ENCODE data around the gene SLC30A7.
"Not testable (repeated sequence)": the region's sequence is repeated elsewhere in the genome, so short reads cannot be mapped to it uniquely, and the experiment has no call there.

The SLC30A7 gene

DNA sequence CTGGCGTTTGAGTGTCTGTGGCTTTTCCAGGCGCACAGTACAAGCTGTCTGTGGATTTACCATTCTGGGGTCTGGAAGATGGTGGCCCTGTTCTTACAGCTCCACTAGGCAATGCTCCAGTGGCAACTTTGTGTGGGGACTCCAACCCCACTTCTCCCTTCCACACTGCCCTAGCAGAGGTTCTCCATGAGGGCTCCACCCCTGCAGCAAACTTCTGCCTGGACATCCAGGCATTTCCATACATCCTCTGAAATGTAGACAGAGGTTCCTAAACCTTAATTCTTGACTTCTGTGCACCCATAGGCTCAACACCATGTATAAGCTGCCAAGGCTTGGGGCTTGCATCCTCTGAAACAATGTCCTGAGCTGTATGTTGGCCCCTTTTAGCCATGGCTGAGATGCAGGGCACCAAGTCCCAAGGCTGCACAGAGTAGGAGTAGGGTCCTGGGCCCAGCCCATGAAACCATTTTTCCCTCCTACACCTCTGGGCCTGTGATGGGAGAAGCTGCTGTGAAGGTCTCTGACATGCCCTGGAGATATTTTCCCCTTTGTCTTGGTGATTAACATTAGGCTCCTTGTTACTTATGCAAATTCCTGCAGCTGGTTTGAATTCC is 5.9 kb upstream of the SLC30A7 start:
- not testable (repeated sequence) for DNase-seq (ENCODE audit: low read depth)

DNA sequence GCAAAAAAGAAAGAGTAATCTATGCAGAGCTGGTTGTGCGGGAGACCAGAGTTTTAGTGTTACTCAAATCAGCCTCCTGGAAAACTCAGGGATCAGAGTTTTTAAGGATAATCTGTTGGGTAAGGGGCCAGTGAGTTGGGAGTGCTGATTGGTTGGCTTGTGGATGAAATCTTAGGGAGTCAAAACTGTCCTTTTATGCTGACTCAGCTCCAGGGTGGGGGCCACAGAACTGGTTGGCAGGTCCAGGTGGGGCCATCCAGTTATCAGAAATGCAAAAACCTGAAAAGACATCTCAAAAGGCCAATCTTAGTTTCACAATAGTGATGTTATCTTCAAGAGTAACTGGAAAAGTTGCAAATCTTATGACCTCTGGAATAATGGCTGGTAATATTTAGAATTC is 4.5 kb upstream of the SLC30A7 start:
- no peak for DNase-seq (ENCODE audit: low read depth)

DNA sequence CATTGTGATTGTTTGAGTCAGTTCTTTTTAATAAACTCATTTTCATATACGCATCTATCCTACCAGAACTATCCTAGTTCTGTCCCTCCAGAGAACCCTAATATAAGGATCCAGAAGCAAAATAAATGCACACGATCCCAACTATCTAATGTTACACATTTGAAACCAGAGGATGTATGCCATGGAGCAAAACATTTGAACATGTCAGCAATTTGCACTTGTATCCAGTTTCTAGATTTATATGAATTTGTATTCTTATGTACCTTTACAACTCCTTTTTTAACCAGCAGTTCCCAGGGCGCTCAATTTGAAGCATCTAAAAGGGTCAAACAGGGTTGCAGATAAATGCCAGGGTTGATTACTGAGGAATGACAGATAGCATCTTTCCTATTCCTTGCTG is 3.3 kb upstream of the SLC30A7 start:
- DNase-seq (ENCODE audit: low read depth): no peak

DNA sequence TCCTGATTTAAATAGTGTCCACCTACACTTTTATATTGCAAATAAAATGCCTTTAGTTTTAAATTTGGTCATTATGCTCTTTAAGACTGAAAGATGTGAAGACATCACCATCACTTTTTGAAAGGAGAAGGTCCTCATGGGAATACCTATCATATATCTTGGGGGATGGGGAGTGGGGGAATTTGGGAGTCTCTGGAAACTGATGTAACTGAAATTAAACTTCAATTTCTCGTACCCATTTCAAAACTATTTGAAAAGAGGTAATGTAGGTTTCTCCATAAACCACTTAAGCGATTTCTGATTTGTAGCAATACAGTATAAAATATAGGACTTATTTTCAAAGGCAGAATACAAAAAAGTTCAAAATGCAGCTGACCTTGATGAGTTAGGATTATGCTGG is 2.2 kb upstream of the SLC30A7 start:
- no peak for DNase-seq (ENCODE audit: low read depth)

DNA sequence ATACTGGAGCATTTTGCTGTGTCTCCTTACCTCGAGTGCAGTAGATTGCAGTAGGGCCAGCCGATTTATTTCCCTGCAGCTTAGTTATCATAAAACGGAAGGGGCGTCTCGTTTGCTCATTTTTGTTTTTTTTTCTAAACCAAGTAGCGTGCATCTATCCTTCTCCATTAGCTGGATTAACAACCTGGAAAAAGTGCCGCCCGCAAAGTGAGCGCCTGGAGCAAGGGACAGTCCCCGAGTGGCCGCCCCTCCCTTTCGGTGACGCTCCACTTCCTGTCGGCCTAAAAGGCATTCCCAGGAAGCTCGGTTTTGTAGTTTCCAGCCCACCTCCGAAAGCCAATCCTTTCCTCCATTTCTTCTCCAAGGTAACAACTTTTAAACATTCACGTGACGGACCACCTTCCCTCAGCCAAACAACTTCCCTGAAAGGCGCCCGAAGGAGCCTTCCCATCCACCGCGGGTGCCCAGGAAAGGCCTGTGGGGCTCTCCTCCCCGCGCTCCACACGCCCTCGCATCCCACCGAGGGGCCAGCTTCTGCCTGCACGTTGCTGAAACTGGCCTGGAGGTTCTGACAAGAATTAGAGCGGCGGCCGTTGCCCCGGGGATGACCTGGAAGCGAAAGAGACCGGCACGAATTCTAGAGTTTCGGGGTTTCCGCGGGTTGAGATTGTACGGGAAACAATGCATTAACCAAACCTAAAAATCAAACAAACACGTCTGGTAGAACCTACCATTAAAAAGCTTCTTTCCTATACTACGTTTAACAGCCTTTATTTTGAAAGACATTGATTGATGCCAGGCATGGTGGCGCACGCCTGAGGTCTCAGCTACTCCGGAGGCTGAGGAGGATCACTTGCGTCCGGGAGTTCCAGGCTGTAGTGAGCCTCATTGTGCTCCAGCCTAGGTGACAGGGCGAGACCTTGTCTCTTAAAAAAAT is 1.0 kb upstream of the SLC30A7 start, which contains the start of gene EXTL2:
EXTL2 (minus strand) TSS at position 240 of the 937 bp plus-strand sequence. CDS start 6,085 bp downstream, outside the sequence.
- DNase-seq (ENCODE audit: low read depth): peak; percentile 39

DNA sequence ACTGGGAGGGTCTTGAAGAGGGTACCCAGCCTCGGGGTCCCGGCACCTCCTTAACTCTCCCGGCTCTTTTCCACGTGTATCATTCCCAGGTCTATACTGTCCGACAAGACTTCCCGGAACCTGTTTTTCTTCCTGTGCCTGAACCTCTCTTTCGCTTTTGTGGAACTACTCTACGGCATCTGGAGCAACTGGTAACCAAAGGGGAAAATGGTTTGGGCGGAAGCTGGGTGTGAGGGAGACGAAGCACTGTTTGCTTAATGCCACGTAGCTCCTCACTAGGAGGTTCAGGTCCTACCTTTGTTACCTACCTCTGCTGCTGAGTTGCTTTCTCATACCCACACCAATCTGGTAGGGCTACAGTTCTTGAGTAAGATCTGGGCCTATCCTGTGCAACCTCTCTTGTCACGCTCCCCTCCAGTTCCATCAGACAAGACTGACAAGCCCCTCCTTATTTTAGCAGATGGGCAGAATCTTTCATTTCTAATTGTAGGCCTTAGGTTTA is 642 bp downstream of the SLC30A7 start:
- no peak for DNase-seq (ENCODE audit: low read depth)

DNA sequence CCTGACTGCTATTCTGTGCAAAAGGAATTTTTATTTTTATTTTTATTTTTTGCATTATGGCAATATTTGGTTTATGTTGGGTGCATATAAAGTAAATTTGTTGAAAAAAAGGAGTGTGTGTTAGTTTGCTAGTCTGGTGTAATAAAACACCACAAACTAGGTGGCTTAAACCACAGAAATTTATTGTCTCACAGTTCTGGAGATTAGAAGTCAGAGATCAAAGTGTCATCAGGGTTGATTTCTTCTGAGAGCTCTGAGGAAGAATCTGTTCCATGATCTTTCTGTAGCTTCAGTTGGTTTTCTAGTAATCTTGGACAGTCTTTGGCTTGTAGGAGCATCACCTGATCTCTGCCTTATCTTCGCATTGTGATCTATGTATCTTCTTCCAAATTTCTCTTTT is 6.5 kb downstream of the SLC30A7 start:
- DNase-seq (ENCODE audit: low read depth): no peak

DNA sequence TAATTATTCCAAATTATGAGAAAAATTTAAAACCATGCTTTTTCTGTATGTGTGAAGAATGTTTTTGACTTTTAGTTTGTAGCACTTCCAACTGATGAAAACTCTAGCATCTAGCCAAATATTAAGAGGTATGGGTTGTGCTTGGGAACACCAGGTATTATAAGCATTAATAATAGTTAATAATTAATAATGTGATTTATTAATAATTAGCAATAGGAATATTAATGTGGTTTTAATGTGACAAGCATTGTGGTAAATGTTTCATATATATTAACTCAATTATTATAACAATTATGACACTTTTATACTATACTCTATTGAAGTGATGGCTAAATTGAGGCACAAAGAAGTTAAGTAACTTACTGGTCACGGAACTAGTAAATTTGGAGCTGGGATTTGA is 7.9 kb downstream of the SLC30A7 start:
- DNase-seq (ENCODE audit: low read depth): no peak

DNA sequence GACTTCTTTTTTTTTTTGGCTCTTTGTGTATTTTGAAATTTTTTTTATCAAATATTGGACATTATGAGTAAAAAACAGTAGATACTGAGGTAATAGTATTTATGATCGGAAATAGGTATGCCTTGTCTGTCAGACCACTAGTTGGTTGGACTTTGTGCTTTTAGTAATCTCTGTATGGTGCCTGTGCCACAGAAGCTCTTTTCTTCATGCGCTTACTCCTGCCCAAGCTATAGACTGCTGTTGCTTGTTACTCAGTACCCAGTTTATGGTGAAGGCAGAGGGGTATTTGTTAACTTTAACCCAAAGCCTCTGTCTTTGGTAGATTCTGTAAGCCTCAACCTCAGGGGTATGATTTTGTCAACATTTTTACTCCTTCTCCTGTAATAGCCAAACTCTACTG is 8.6 kb downstream of the SLC30A7 start:
- DNase-seq (ENCODE audit: low read depth): no peak

DNA sequence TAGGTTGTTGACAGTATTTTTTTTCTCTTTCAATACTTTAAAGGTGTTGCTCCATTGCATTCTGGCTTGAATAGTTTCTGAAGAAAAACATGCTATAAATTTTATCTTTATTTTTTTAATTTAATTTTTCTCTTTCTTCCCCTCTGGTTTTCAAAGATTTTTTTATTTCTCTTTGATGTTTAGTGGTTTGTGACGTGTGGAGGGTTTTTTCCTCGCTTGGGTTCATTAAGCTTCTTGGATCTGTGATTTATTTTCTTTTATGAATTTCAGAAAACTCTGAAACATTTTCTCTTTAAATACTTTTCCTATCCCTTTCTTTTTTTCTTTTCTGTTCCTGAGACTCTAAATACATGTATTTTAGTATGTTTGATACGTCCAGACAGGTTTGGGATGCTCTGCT is 9.3 kb downstream of the SLC30A7 start:
- DNase-seq (ENCODE audit: low read depth): no peak

DNA sequence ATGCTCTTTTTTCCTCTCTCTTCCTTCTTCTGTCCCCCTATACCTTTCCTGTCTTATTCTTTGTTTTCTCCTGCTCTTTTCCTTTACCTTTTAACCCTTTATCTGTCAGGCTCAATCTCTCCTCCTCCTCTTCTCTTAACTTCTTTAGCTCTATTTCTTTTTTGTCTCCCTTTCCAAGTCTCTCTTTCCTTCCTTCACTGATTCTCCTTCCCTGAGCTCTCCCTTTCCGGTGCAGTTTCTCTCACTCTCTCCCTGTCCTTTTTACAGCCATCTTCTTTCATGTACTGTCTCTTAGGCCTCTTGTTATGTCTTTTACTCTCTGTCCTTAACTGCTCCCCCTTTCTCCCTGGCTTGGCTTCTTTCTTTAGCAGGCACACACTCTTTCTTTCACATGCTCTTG is 12.0 kb downstream of the SLC30A7 start:
- no peak for DNase-seq (ENCODE audit: low read depth)

DNA sequence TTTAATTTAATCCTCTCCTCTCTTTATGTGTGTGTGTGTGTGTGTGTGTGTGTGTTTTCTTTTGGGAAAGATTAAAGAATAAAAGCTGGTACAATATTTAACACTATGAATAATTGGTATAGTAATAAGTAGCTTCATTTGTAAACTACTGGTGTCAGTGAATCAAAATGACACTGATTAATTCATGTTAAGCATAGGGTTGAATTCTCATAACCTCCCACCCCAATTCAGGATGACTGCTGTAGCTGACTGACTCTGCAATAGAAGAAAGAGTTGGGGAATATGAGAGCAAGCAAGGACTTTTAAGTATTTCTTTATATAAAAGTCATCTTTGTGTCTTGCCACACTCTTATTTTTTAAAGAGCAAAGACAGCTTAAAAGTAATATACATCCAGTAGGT is 13.1 kb downstream of the SLC30A7 start:
- no peak for DNase-seq (ENCODE audit: low read depth)

DNA sequence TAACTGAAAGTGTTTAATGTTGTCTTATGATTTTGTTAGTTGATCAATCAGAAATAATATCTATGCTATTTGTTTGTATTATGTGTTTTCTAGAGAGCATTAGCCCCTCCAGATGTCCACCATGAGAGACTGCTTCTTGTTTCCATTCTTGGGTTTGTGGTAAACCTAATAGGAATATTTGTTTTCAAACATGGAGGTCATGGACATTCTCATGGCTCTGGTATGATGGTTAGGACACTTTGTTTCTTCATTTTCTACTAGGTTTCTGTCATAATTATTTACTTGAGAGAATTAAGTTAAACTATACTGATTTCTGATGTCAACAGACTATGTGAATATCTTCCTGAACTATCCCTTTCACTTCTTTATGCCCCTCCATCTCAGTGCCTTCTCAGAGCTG is 16.1 kb downstream of the SLC30A7 start:
- DNase-seq (ENCODE audit: low read depth): no peak

DNA sequence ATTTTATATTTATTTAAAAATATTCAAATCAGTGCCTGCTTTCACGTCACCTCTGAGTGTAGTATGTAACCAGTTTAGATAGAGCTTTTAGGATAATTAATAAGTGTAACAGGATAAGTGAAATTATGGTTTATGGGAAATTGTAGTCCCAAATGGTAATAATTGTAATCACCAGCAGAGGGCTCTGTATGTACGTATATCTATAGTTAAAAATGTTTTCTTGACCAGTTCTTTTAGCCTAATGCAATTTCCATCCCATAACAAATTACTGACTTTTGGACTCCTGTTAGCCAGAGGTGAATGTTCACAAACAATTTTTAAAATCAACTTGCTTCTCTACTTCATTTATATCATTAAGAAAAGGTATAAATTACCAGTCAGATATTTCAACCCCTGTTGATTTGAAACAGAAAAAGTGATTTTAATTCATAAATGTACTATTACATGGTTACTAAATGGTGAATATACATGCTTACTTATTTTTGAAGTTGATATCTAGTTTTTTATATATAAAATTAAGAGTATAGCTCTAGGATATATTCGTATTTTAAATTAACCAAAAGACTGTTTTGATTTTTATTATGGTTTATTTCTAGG is 25.3 kb downstream of the SLC30A7 start:
- DNase-seq (ENCODE audit: low read depth): peak; percentile 48

DNA sequence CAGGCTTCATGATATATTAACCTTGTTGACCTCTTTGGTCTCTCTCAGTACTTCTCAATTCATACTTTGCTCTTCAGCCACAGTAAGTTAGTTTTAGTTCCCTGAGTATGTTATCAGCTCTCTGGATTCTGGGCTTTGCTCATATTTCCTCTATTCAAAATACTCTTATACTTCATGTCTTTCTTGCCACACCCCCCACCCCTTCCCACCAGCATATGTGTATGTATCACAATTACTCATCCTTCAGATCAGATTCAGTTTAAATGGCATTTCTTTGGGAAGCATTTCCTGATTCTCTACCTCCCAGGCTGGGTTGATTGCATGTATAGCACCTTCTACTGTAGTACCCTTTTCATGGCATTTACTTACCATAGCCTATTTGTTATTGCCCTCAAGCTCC is 28.3 kb downstream of the SLC30A7 start:
- no peak for DNase-seq (ENCODE audit: low read depth)

DNA sequence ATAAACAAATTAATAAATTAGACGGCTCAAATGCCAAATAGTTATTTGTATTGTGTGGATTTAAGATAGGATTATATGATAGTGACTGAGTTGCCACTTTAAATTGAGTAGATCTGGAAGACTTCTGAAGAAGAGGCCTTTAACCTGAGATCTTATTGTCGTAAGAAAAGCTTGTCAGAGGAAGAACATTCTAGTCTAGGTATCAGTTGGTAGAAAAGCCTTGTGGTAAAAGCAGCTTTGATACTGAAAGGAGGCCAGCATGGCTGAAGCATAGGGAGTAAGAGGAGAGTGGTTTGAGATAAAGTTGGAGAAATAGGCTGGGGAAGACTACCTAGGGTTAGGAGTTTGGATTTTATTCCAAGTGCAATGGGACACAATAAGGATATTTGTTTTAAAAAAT is 29.1 kb downstream of the SLC30A7 start:
- DNase-seq (ENCODE audit: low read depth): no peak

DNA sequence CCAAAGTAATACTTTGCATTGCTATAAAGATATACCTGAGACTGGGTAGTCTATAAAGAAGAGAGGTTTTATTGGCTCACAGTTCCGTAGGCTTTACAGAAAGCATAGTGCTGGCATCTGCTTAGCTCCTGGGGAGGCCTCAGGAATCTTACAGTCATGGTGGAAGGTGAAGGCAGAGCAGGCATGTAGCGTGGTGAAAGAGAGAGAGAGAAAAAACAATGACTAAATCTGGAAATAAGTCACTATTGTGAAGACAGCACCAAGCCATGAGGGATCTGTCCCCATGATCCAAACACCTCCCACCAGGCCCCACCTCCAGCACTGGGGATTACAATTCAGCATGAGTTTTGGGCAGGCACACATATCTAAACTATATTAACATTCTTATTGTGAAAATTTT is 30.4 kb downstream of the SLC30A7 start:
- no peak for DNase-seq (ENCODE audit: low read depth)

DNA sequence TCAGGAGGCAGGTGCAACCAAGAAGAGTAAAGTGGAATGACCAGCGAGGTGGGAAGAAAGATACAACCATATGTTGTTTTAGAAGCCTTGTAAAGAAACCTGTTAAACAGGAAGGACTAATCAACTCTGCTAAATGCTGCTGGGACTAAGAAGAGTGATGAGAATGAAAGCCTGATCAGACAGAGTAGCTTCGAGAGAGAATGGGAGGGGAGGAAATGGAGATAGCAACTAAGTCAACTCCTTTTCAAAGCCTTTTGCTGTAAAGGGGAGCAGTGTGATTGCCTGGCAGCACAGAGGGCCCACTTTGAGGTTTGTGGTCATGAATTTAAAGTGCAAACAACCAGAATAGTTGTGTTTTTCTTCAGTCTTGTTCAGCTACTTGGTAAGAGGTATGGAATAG is 31.4 kb downstream of the SLC30A7 start:
- no peak for DNase-seq (ENCODE audit: low read depth)

DNA sequence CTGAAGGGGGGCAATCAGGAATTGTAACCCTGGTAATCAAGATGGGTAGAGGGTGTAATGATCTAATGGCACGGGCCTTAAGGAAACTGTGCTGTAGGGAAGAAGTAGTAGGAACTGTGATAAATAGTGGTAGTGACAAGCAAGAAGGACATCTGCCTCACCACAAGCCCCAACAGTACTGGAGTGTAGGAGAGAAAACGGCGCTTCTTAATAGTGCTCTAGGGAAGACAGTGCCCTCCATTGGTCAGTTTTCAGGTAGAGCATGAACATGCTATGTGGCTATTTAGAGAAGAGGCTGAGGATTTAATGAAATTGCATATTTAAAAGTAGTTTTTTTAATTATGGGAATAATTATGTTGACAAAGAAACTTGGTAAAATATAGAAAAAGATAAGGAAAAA is 32.2 kb downstream of the SLC30A7 start:
- no peak for DNase-seq (ENCODE audit: low read depth)

DNA sequence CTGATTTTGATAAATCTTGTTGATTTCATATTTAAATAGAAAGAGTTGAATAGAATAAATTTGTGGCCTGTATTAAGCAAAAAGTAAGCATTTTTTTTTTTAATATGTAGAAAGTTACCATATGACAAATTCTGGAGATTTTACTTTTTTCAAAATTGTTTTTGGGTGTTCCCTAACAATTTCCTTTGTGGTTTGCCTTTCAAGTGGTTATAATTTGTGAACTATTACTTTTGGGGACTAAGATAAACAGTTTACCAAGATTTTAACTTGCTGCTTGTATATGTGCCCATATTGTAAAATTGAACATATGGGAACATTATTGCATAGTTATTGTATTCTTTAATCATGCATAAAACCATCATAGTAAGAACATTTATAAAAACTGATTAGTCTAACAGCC is 34.6 kb downstream of the SLC30A7 start:
- no peak for DNase-seq (ENCODE audit: low read depth)

DNA sequence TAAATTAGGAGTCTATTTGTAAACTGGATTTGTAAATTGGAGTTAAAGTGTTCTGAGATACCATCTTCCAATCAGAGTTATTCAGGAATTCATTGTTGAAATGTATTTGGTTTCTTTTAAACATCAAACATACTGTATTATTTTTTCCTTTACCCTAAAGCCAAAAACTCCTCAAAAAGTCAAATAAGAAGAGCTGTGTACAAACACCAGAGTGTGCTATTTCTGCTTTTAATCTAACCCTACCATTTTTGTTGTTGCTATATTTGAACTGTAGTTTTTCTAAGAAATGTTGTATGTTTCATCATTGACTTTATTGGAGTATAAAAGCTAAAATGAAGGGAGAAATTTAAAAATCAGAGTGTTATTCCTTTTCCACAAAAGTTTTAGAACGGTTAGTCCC is 35.8 kb downstream of the SLC30A7 start:
- no peak for DNase-seq (ENCODE audit: low read depth)

DNA sequence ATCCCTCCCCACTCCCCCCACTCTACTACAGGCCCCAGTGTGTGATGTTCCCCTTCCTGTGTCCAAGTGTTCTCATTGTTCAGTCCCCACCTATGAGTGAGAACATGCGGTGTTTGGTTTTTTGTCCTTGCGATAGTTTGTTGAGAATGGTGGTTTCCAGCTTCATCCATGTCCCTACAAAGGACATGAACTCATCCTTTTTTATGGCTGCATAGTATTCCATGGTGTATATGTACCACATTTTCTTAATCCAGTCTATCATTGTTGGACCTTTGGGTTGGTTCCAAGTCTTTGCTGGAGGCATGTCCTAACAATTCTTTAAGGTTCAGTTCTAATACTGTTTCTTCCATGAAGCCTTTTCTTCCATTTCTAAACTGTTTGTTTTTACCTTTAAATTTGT is 37.7 kb downstream of the SLC30A7 start:
- DNase-seq (ENCODE audit: low read depth): not testable (repeated sequence)

All from fibroblast of the conjunctiva (primary cell).